Activated CD4-positive, alpha-beta T cell treated with anti-CD3 and anti-CD28 coated beads for 24 hours (primary cell): ENCODE results near the gene SIK2.
"Not testable (repeated sequence)": the region's sequence is repeated elsewhere in the genome, so short reads cannot be mapped to it uniquely, and the experiment has no call there.

Source experiments
- DNase-seq, 2 donors: peaks; one replicate each; pipeline ENCODE4 v3.0.0-alpha.2; 2020; ENCODE audit warnings: low read depth in 2 of 2

Gene SIK2

GRCh38 chr11:111698852-111699559 lies 96.8 kb downstream of the SIK2 start:
- DNase-seq = no peak

- DNase-seq = no peak
Observed at GRCh38 chr11:111699579-111700156, 97.4 kb downstream of the SIK2 start.

- no peak for DNase-seq
Observed at GRCh38 chr11:111700162-111700561, 97.9 kb downstream of the SIK2 start.

- DNase-seq = no peak
Observed at GRCh38 chr11:111702623-111703022, 100.4 kb downstream of the SIK2 start.

- no peak for DNase-seq
Observed at GRCh38 chr11:111703576-111703975, 101.3 kb downstream of the SIK2 start.

GRCh38 chr11:111707039-111707690 lies 104.9 kb downstream of the SIK2 start:
- DNase-seq = no peak

DNA sequence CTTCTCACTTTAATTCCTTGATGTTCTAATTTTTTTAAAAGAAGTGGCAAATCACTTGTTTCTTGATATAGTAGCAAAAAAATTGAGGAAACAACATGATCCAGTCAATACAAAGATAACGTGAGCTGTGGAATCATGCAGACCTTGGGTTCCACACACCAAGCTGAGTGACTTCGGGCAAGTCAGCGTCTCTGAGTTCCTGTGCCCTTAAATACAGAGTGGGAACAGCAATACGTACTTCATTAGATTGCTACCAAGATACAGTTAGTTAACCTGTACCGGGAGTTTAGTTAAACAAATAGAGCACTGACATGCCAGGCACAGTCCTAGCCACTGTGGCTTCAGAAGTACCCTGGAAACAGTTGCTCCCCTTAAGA lies 105.4 kb downstream of the SIK2 start:
- DNase-seq = no peak

GRCh38 chr11:111714522-111714921 lies 112.3 kb downstream of the SIK2 start:
- DNase-seq = no peak

DNA sequence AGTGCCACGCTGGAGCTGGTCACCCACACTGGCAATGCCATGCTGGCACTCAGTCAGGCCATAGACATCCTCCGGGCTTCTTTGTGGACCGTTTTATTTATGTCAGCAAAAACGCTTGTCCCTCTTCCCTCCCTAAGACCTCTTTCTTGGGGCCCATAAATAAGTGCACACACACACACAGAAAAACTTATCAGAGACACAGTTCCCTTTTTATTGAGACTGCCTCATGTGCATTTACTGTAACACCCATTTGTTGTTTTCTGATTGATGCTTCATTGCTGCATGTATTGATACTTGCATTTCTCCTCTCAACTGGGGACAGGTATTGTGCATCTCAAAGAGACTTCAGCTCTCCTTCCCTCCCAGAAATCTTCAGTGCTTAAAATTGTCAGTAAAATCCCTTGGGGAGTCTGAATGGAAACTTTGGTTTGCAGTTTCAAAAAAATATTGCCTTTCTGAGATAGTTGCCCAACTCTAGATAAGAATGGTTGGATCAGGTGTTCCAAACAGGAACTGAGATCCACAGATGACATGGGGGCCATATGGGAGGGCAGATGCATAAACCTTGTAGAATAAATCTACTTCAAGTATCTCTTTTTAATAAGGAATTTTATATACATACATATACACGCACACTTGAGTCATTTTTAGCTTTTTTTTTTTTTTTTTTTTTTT lies 113.0 kb downstream of the SIK2 start:
- no peak for DNase-seq

- DNase-seq = not testable (repeated sequence)
Observed at GRCh38 chr11:111717660-111718059, 115.4 kb downstream of the SIK2 start.

GRCh38 chr11:111718436-111718835 lies 116.2 kb downstream of the SIK2 start:
- DNase-seq = no peak

- no peak for DNase-seq
Observed at GRCh38 chr11:111718859-111719258, 116.6 kb downstream of the SIK2 start.

DNA sequence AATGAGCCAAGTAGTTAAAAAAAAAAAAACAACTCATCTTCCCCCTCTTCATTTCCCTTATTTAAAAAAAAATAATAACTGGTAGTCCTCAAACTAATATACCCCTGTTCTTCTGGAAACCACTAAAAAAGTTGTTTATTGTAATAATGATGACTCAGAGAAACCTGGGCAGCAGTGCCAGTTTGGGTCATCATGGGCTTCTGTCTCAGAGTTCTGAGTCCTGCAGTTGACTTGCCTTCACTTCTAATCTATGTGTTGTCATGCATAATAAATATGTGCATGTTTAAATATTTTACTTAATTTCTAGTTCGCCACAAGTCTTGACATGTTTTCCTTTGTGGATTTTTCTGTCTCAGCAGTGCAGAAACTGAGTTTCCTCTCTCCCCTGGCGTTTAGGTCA lies 117.1 kb downstream of the SIK2 start:
- DNase-seq = no peak

DNA sequence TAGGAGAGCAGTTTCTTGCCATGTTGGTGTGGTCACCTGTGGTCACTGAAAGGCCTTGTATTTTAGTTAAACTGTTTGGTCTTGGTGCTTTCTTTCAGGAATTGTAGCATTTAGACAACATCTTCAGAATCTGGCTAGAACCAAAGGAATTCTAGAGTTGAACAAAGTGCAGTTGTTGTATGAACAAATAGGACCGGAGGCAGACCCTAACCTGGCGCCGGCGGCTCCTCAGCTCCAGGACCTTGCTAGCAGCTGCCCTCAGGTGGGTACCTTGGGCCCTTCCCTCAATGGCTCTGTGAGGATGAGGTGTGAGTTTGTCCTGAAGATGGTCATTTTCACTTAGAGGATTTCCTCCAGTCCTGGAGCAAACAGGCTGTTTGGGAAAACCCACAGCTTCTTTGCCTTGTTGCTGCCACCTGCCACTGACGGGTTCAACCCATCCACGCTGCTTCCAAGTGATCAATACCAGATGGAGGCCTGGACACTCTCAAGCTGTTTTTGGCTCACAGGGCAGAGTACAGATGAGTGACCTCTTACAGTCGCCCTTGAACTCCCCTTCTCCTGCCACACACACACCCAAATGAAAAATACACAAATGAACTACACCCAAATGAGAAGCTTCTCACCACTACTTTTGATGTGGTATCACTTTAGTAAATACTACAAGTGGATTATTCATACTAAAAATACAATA lies 118.7 kb downstream of the SIK2 start:
- DNase-seq = no peak

- DNase-seq = no peak
Observed at GRCh38 chr11:111722501-111722900, 120.3 kb downstream of the SIK2 start.

GRCh38 chr11:111723595-111723994 lies 121.3 kb downstream of the SIK2 start:
- DNase-seq = no peak

- DNase-seq = no peak
Observed at GRCh38 chr11:111724615-111725129, 122.4 kb downstream of the SIK2 start.

GRCh38 chr11:111725621-111726020 lies 123.4 kb downstream of the SIK2 start:
- no peak for DNase-seq

DNA sequence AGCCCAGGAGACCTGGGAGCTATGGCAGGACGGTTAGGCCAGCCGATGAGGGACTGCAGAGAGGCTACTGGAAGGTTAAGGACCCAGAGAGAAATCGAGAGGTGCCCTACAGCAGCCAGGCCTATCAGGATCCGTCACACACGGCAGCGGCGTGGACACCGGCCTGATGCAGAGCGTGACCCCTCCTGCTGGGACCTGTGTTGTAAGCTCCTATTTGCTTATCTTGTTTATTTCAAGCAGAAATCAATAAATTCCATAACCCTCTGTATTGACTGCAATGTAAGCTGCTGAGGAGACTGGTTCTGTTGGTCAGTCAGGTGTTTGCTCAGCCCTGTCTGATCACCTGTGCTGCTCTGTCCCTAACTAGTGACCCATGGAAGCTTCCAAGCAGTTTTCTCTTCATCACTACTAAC lies 124.1 kb downstream of the SIK2 start:
- DNase-seq = no peak

- no peak for DNase-seq
Observed at GRCh38 chr11:111727431-111727830, 125.2 kb downstream of the SIK2 start.

GRCh38 chr11:111729071-111729830 lies 127.0 kb downstream of the SIK2 start:
- no peak for DNase-seq
